Nephron (organoid): Measurements from ENCODE around the gene FITM2.
A peak's percentile ranks its signal among the peaks of the same experiment; 100 is the strongest.

Experiments
- H3K27ac Mint-ChIP-seq, 3 experiments: 2 replicates each; pipeline ENCODE4 v1.8.0; 2020; ENCODE audit warnings: mixed read lengths in 3 of 3, mild to moderate bottlenecking in 2 of 3, moderate library complexity in 1 of 3
- H3K27me3 Mint-ChIP-seq: 2 replicates; pipeline ENCODE4 v1.8.0; 2021; ENCODE audit warnings: low read depth, mild to moderate bottlenecking, moderate library complexity, mixed read lengths
- H3K36me3 Mint-ChIP-seq: 2 replicates; pipeline ENCODE4 v1.8.0; 2020; ENCODE audit warnings: low read depth, mixed read lengths
- H3K4me1 Mint-ChIP-seq: 2 replicates; pipeline ENCODE4 v1.8.0; 2020; ENCODE audit warnings: mixed read lengths
- H3K4me3 Mint-ChIP-seq, 3 experiments: 2 replicates each; pipeline ENCODE4 v1.8.0; 2020; ENCODE audit warnings: mild to moderate bottlenecking in 3 of 3, mixed read lengths in 3 of 3, moderate library complexity in 2 of 3
- H3K9me3 Mint-ChIP-seq: 2 replicates; pipeline ENCODE4 v1.8.0; 2020; ENCODE audit warnings: mixed read lengths
- CTCF ChIP-seq, 3 experiments: fragments of 200-600 bp; sonication (generic); IDR thresholded peaks; one replicate each; pipeline ENCODE4 v1.5.0; 2021; ENCODE audit warnings: antibody characterized with exemption in 3 of 3; ENCODE audit not compliant: unreplicated experiment in 3 of 3

The FITM2 gene

DNA sequence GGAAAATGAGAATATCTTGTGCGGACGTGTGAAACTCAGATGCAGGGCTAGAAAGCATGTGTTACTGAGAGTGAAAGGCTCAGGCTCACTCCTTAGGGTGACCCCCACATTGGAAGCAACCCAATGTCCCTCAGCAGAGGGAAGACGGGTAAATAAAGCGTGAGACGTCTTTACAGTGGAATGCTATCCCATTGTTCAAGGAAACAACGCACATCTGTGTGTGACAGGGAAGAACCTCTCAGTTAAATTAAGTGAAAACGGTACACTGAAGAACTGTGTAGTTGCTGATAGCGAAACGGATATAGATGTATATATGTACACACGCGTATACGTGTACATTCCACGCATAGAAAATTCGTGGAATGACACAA is 45.3 kb upstream of the FITM2 start:
- H3K4me3 Mint-ChIP-seq = peak overlapping the region in 1 of 3 experiments; percentile 17
- peak overlapping the region in 2 of 3 experiments; percentile 19 to 31 for H3K27ac Mint-ChIP-seq
- H3K27me3 Mint-ChIP-seq = peaks cover 1% of the 10 kb centered on the region
- no peak for TF ChIP-seq CTCF (IDR thresholded peaks at IDR 0.05; ENCODE audit: unreplicated experiment in 3 of 3)
- H3K4me1 Mint-ChIP-seq = peaks cover 10% of the 10 kb centered on the region
- no peaks in the 10 kb centered on the region for H3K36me3 Mint-ChIP-seq
- no peaks in the 10 kb centered on the region for H3K9me3 Mint-ChIP-seq

- Mint-ChIP-seq H3K36me3 (no peaks in the 10 kb centered on the region), H3K9me3 (no peaks in the 10 kb centered on the region), H3K27me3 (peaks cover 1% of the 10 kb centered on the region), H3K4me1 (peaks cover 10% of the 10 kb centered on the region), H3K27ac (peak within 1 kb of the TSS; percentile 19 to 44 (median 31)), H3K4me3 (peak within 1 kb of the TSS in 2 of 3 experiments; percentile 17 to 59)
- TF ChIP-seq CTCF (IDR thresholded peaks at IDR 0.05; ENCODE audit: unreplicated experiment in 3 of 3) = no peak
Measured at GRCh38 chr20:44355498-44356352, 44.7 kb upstream of the FITM2 start, which contains the start of gene HNF4A. Gene HNF4A, plus strand, starts transcription at chr20:44355699. Its CDS starts 106 bp downstream, at chr20:44355805.

DNA sequence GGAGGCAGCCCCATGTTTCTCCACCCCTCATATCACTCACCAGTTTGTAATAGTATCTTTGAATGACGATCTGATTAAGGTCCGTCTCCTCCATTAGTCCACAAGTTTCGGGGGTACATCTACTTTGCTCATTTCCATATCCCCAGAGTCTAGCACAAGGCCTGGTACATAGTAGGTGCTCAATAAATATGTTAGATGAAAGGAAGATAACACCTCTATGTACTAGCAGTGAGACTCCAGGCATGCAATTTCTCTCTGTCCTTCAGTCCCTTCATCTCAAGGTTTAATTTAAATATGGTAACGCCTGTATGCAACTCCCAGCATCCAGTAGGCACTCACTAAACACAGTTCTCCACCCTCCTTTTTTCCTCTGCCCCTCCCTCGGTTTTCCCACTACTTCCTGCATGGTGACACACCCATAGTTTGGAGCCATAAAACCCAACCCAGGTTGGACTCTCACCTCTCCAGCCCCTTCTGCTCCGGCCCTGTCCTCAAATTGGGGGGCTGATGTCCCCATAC is 44.0 kb upstream of the FITM2 start:
- peak overlapping the region in 1 of 3 experiments; percentile 59 for H3K4me3 Mint-ChIP-seq
- H3K27ac Mint-ChIP-seq = peak overlapping the region in 2 of 3 experiments; percentile 0 to 44
- H3K27me3 Mint-ChIP-seq = peaks cover 4% of the 10 kb centered on the region
- no peak for TF ChIP-seq CTCF (IDR thresholded peaks at IDR 0.05; ENCODE audit: unreplicated experiment in 3 of 3)
- no peaks in the 10 kb centered on the region for H3K36me3 Mint-ChIP-seq
- H3K9me3 Mint-ChIP-seq = no peaks in the 10 kb centered on the region
- peaks cover 10% of the 10 kb centered on the region for H3K4me1 Mint-ChIP-seq

DNA sequence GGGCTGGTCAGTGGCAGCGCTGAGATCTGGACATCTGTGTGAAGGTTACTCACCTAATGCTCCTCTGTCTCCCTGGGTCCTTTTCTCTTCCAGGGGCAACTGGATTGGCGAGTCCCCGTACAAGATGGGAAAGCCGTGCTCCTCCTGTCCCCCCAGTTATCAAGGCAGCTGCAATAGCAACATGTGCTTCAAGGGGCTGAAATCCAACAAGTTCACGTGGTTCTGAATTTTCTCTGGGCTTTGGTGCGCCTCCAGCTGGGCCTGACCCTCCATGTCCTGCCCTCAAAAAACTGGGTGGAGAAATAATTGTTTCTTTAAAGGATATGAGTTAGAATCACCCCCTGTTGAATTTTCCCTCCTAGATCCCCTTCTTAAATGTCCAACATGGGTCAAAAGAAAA is 39.6 kb upstream of the FITM2 start:
- Mint-ChIP-seq H3K9me3 (no peaks in the 10 kb centered on the region), H3K27me3 (peaks cover 4% of the 10 kb centered on the region), H3K27ac (no peak overlapping the region), H3K4me3 (no peak overlapping the region), H3K4me1 (no peaks in the 10 kb centered on the region), H3K36me3 (no peaks in the 10 kb centered on the region)
- TF ChIP-seq CTCF (IDR thresholded peaks at IDR 0.05; ENCODE audit: unreplicated experiment in 3 of 3) = no peak

- H3K4me3 Mint-ChIP-seq = no peak overlapping the region
- peaks cover 4% of the 10 kb centered on the region for H3K27me3 Mint-ChIP-seq
- no peaks in the 10 kb centered on the region for H3K9me3 Mint-ChIP-seq
- H3K27ac Mint-ChIP-seq = no peak overlapping the region
- TF ChIP-seq CTCF (IDR thresholded peaks at IDR 0.05; ENCODE audit: unreplicated experiment in 3 of 3) = no peak
- H3K36me3 Mint-ChIP-seq = no peaks in the 10 kb centered on the region
- no peaks in the 10 kb centered on the region for H3K4me1 Mint-ChIP-seq
Measured at GRCh38 chr20:44349349-44349748, 38.3 kb upstream of the FITM2 start.
